D721Med (cell line): Measurements from ENCODE around the gene NACA2.
"Not testable (repeated sequence)": the region's sequence is repeated elsewhere in the genome, so short reads cannot be mapped to it uniquely, and the experiment has no call there.

Experiments
- DNase-seq: peaks from one replicate; pipeline ENCODE4 v3.0.0; 2011; ENCODE audit warnings: low spot score; ENCODE audit not compliant: insufficient read length
- FAIRE-seq: peaks from 2 replicates; lab custom pipeline; 2011; peaks lifted over from hg19 to GRCh38; lab: Jason Lieb, UNC
- CTCF ChIP-seq: IDR thresholded peaks from 2 replicates; pipeline ENCODE4 v1.5.1; 2012; ENCODE audit warnings: mild to moderate bottlenecking, control low read depth; ENCODE audit not compliant: insufficient read depth; ENCODE audit errors: missing control alignments

NACA2 gene

DNA sequence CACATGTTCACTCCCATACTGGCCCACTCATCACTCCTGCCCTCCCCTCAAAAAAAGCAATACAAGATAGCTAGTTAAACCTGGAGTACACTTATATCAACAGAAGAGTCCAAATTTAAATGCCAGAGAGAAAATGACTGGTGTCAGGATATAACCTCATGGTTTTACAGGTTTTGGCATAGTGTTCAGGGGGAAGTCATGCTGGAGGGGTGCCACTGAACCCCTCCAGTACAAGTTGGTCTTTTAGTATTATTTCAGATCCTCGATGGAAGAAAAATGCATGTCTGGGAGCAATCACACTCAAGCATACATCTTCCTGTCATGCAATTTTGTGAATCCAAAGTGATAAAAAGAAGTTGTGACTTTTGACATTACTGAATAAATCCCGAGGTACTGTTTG lies 10.5 kb downstream of the NACA2 start:
- no peak for DNase-seq
- no peak for FAIRE-seq
- TF ChIP-seq CTCF = no peak

GRCh38 chr17:61579961-61580360 lies 11.1 kb downstream of the NACA2 start:
- no peak for DNase-seq
- FAIRE-seq = no peak
- TF ChIP-seq CTCF = peak; percentile 13

- DNase-seq (no peak), FAIRE-seq (no peak)
- TF ChIP-seq CTCF = no peak
Measured at GRCh38 chr17:61579347-61579746, 11.7 kb downstream of the NACA2 start.

GRCh38 chr17:61578645-61579044 lies 12.4 kb downstream of the NACA2 start:
- FAIRE-seq (no peak), DNase-seq (no peak)

DNA sequence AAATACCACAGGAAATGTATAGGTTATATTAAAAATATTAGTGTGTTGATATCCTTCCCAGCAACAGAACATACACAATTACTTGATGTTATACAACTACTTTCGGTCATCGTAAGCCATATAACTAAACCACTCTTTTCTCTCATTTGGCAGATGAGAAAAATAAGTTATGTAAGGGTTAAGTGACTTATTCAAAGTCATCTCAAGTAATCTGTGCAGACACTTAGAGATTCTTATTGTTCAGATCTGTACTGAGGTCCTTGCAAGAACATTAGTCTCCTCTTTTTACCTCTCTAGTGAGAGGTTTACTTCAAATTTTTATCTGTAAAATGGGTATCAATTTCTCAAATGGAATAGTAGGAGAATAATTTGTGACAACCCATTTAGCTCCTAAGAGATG lies 15.0 kb downstream of the NACA2 start:
- no peak for FAIRE-seq
- DNase-seq = no peak
- no peak for TF ChIP-seq CTCF

More at GRCh38 chr17:61578645-61579044, 12.4 kb downstream of the NACA2 start:
- TF ChIP-seq CTCF = no peak

DNA sequence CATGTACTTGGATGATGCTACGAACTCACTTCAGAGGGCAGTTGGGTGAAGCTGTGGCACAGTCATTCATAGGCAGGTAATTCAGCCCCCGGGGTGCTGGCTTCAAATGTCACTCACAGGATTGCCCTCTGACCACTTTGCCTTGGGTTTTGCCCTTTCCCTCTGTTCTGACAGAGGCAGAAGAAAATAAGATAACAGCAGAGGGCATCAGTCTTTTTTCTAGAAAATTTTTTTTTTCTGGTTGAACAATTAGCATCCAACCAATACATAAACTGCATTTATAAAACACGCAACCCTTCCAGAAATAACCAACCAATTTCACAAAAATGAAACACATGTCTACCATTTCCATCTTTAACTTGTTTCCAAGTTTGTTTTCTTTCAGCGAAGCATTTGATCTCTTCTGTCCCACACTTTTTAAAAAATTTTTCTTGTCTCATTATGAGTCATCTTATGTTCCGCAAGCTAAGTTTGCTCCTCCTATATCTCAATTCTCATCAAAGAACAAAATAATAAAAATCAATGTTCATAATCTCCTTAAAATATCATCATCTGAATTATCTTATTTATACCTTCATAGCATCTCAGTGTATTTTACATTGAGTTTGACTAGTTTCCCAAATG lies 15.6 kb downstream of the NACA2 start:
- FAIRE-seq (no peak), DNase-seq (no peak)
- TF ChIP-seq CTCF = no peak

DNA sequence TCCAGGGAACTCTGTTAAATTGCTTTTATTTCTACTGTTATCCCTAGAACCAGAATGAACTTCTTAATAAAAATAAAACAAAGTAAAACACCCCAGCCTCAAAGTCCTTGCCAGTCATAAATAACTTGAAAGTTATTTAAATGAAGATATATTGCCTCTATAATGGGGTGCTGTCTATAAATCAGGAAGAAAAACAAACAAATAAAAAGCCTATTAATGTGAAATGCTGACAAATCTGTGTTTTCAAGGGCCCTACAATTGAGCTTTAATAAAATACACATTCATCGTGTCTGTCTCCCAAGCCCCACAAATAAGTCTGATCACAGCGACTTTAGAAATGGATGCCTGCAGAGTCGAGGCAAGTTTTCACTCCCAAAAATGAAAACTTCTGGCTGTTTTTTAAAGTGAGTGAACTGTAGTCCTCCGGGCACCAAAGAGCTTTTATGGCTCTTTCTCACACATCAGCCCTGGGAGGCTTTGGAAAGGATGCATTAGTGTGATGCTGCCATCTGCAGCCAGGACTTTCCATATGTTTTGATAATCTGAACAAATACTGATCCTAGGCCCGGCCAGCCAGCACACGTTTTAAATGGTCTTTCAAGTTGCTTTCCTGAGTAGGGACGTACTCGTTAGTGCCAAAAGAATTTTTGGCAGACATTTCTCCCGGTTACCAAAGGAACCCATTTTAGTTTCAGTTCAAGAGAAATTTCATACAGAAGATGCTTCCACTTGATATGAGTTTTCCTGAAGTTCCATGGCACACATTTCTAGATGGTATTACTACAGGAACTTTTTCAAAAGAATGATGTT lies 16.3 kb downstream of the NACA2 start:
- TF ChIP-seq CTCF = peak; percentile 52
- FAIRE-seq = no peak
- DNase-seq = no peak

GRCh38 chr17:61572547-61572946 lies 18.5 kb downstream of the NACA2 start:
- not testable (repeated sequence) for FAIRE-seq, DNase-seq
